ENCODE measurements around the gene IER3IP1.

Gene IER3IP1

DNA sequence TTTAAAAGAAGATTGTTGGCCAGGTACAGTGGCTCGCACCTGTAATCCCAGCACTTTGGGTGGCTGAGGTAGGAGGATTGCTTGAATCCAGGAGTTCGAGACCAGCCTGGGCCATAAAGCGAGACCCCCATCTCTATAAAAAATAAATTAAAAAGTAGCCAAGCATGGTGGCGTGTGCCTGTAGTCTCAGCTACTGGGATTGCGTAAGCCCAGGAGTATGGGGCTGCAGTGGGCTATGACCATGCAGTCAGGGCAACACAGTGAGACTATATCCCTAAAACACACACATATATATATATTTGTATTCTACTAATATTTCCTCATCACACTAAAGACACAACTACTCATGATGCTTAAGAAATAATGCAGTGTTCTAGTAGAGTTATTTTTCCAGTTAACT, 33.0 kb downstream of the IER3IP1 start:
- TF ChIP-seq CTCF (IDR thresholded peaks at IDR 0.05; ENCODE audit: low read depth, low read length), result no peak
- H3K4me3 ChIP-seq (ENCODE audit: low read depth, low read length), result no peak overlapping the region
- no peak for DNase-seq (ENCODE audit: low read depth, low spot score)
- in situ Hi-C loops (cut with HindIII; ENCODE audit: low sequenced_read_pairs), result no loop called here

GRCh38 chr18:47141289-47141688, 34.9 kb downstream of the IER3IP1 start:
- H3K4me3 ChIP-seq (ENCODE audit: low read depth, low read length), result no peak overlapping the region
- in situ Hi-C loops (cut with HindIII; ENCODE audit: low sequenced_read_pairs), result no loop called here
- no peak for TF ChIP-seq CTCF (IDR thresholded peaks at IDR 0.05; ENCODE audit: low read depth, low read length)
- no peak for DNase-seq (ENCODE audit: low read depth, low spot score)

- no peak for DNase-seq (ENCODE audit: low read depth, low spot score)
- no peak overlapping the region for H3K4me3 ChIP-seq (ENCODE audit: low read depth, low read length)
- TF ChIP-seq CTCF (IDR thresholded peaks at IDR 0.05; ENCODE audit: low read depth, low read length), result no peak
- in situ Hi-C loops (cut with HindIII; ENCODE audit: low sequenced_read_pairs), result no loop called here
Measured at GRCh38 chr18:47121146-47121545, 55.0 kb downstream of the IER3IP1 start.

- TF ChIP-seq CTCF (IDR thresholded peaks at IDR 0.05; ENCODE audit: low read depth, low read length), result no peak
- no peak overlapping the region for H3K4me3 ChIP-seq (ENCODE audit: low read depth, low read length)
- no peak for DNase-seq (ENCODE audit: low read depth, low spot score)
- in situ Hi-C loops (cut with HindIII; ENCODE audit: low sequenced_read_pairs), result no loop called here
Measured at GRCh38 chr18:47120428-47120827, 55.7 kb downstream of the IER3IP1 start.

DNA sequence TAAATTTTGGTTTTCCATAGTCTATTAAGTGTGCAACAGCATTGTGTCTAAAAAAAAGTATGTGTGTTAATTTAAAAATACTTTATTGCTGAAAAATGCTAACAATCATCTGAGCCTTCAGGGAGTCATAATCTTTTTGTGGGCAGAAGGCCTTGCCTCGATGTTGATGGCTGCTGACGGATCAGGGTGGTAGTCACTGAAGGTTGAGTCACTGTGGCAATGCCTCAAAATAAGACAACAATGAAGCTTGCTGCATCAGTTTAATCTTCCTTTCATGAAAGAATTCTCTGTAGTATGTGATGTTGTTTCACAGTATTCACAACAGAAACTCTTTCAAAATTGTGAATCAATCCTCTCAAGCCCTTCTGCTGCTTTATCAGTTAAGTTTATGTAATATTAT, 57.2 kb downstream of the IER3IP1 start:
- no peak overlapping the region for H3K4me3 ChIP-seq (ENCODE audit: low read depth, low read length)
- peak; percentile 17 for DNase-seq (ENCODE audit: low read depth, low spot score)
- TF ChIP-seq CTCF (IDR thresholded peaks at IDR 0.05; ENCODE audit: low read depth, low read length), result no peak
- in situ Hi-C loops (cut with HindIII; ENCODE audit: low sequenced_read_pairs), result no loop called here

GRCh38 chr18:47115205-47115604, 61.0 kb downstream of the IER3IP1 start:
- in situ Hi-C loops (cut with HindIII; ENCODE audit: low sequenced_read_pairs), result no loop called here
- H3K4me3 ChIP-seq (ENCODE audit: low read depth, low read length), result no peak overlapping the region
- no peak for TF ChIP-seq CTCF (IDR thresholded peaks at IDR 0.05; ENCODE audit: low read depth, low read length)
- no peak for DNase-seq (ENCODE audit: low read depth, low spot score)
